Esophagus squamous epithelium (tissue), 4 donors: ENCODE results near the gene NOB1.

ENCODE experiments used
- CTCF ChIP-seq, 6 experiments: fragments of 450-650 bp in 4 of 6; fragments of 200-600 bp in 2 of 6; sonication (generic) in 2 of 6; IDR thresholded peaks; one replicate each; pipeline ENCODE4 v1.5.1; 2016 to 2019; ENCODE audit warnings: antibody characterized with exemption in 6 of 6, mild to moderate bottlenecking in 4 of 6, moderate library complexity in 4 of 6
- POLR2A ChIP-seq, 4 donors: fragments of 450-650 bp; IDR thresholded peaks; one replicate each; pipeline ENCODE4 v1.6.1; 2017; ENCODE audit warnings: antibody characterized with exemption in 4 of 4, mild to moderate bottlenecking in 4 of 4, moderate library complexity in 3 of 4

DNA sequence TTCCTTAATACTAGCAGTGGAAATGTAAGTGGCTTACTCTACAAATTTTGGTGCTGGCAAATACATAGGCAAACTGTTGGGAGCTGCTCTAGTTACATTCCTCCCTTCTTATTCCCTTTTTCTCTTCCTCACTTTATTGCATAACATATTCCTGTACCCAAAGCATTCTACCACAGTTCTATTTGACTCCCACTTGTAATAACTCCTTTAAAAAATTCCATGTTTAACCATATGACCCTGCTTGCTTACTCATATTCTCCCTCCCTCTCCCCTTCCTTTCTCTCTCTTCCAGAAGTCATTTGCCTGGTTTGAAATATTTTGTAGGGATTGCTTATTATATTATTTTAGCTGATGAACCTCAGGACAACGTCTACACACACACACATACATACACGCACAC is 51.1 kb downstream of the NOB1 start:
- TF ChIP-seq CTCF (IDR thresholded peaks at IDR 0.05) (no peak), POLR2A (IDR thresholded peaks at IDR 0.05) (no peak)
